PFSK-1 (cell line): ENCODE measurements around the gene TTLL11. TPM values are rescaled to one million over a fixed set of nuclear protein-coding genes. Genes with fewer than 3 reads are reported as not detected.

ENCODE experiments used
- FOXP2 ChIP-seq: optimal IDR thresholded peaks from 2 replicates; pipeline ENCODE3; 2011; ENCODE audit warnings: borderline replicate concordance, control low read depth, inconsistent platforms; ENCODE audit not compliant: insufficient read depth; ENCODE audit errors: extremely low read length, extremely low read depth
- POLR2AphosphoS5 ChIP-seq: IDR thresholded peaks from 2 replicates; pipeline ENCODE4 v1.6.1; 2012; ENCODE audit warnings: low read depth, mild to moderate bottlenecking, control low read depth, low read length, moderate library complexity
- SIN3A ChIP-seq: IDR thresholded peaks from 2 replicates; pipeline ENCODE4 v1.6.1; 2012; ENCODE audit warnings: mild to moderate bottlenecking, low read length, moderate library complexity, borderline replicate concordance; ENCODE audit not compliant: insufficient read depth
- TAF1 ChIP-seq: IDR thresholded peaks from 2 replicates; pipeline ENCODE4 v1.6.1; 2012; ENCODE audit warnings: low read length, control low read depth, borderline replicate concordance; ENCODE audit not compliant: insufficient read depth
- polyA plus RNA-seq: library from polyadenylated mRNA; unstranded; fragments of >200 nt; gene quantifications from one replicate; pipeline ENCODE4 v1.2.1, GENCODE V29; 2012; ENCODE audit warnings: low read depth, missing spikeins; ENCODE audit not compliant: insufficient read length
- TF ChIP-seq, protein P1 (sequence below), 2 experiments: IDR thresholded peaks; 2 replicates each; pipeline versions ENCODE4 v1.6.1 to v1.8.0; 2011 to 2012; ENCODE audit warnings: low read depth in 2 of 2, low read length in 2 of 2, control low read depth in 1 of 2, inconsistent platforms in 1 of 2, mild to moderate bottlenecking in 1 of 2, moderate library complexity in 1 of 2; ENCODE audit not compliant: insufficient read depth in 1 of 2

TTLL11 gene, protein sequence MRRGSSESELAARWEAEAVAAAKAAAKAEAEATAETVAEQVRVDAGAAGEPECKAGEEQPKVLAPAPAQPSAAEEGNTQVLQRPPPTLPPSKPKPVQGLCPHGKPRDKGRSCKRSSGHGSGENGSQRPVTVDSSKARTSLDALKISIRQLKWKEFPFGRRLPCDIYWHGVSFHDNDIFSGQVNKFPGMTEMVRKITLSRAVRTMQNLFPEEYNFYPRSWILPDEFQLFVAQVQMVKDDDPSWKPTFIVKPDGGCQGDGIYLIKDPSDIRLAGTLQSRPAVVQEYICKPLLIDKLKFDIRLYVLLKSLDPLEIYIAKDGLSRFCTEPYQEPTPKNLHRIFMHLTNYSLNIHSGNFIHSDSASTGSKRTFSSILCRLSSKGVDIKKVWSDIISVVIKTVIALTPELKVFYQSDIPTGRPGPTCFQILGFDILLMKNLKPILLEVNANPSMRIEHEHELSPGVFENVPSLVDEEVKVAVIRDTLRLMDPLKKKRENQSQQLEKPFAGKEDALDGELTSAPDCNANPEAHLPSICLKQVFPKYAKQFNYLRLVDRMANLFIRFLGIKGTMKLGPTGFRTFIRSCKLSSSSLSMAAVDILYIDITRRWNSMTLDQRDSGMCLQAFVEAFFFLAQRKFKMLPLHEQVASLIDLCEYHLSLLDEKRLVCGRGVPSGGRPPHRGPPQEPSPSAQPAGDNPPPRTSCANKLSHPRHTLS
- 4.8 TPM for polyA plus RNA-seq

DNA sequence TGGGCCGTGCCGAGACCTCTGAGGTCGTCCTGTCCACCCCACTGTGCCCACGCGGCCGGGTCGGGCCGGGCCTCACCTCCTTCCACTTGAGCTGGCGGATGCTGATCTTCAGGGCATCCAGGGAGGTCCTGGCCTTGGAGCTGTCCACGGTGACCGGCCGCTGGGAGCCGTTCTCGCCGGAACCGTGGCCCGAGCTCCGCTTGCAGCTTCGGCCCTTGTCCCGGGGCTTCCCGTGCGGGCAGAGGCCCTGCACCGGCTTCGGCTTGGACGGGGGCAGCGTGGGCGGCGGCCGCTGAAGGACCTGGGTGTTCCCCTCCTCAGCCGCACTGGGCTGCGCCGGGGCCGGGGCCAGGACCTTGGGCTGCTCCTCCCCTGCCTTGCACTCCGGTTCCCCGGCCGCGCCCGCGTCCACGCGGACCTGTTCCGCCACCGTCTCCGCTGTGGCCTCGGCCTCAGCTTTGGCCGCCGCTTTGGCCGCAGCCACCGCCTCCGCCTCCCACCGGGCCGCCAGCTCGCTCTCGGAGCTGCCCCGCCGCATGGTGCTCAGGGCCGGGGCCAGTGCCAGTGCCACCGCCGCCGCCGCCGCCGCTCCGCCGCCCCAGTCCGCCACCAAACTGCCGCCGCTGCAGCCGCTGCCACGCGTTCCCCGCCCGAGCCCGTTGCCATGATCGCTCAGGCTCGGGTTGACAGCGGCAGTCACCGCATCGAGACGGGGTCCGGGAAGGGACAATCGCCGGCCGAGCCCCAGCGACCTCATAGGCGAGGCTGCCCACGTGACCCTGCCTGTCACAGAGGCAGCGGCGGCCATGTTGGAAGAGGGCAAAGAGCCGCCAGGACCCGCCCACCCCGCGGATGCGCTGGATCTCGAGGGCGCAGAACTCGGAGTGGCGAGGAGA is at the start of gene TTLL11:
TTLL11 (minus strand) TSS at position 698 of the 896 bp plus-strand sequence; CDS start at position 538, 160 bp downstream.
- peak; percentile 98 for TF ChIP-seq FOXP2
- peak; percentile 57; the same call in 1 of the 2 replicates for TF ChIP-seq TAF1
- peak; percentile 86; the same call in 1 of the 2 replicates for TF ChIP-seq SIN3A
- TF ChIP-seq, protein P1, sequence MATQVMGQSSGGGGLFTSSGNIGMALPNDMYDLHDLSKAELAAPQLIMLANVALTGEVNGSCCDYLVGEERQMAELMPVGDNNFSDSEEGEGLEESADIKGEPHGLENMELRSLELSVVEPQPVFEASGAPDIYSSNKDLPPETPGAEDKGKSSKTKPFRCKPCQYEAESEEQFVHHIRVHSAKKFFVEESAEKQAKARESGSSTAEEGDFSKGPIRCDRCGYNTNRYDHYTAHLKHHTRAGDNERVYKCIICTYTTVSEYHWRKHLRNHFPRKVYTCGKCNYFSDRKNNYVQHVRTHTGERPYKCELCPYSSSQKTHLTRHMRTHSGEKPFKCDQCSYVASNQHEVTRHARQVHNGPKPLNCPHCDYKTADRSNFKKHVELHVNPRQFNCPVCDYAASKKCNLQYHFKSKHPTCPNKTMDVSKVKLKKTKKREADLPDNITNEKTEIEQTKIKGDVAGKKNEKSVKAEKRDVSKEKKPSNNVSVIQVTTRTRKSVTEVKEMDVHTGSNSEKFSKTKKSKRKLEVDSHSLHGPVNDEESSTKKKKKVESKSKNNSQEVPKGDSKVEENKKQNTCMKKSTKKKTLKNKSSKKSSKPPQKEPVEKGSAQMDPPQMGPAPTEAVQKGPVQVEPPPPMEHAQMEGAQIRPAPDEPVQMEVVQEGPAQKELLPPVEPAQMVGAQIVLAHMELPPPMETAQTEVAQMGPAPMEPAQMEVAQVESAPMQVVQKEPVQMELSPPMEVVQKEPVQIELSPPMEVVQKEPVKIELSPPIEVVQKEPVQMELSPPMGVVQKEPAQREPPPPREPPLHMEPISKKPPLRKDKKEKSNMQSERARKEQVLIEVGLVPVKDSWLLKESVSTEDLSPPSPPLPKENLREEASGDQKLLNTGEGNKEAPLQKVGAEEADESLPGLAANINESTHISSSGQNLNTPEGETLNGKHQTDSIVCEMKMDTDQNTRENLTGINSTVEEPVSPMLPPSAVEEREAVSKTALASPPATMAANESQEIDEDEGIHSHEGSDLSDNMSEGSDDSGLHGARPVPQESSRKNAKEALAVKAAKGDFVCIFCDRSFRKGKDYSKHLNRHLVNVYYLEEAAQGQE (IDR thresholded peaks at IDR 0.05; ENCODE audit: insufficient read depth in 1 of 2, low read depth in 2 of 2, low read length in 2 of 2) = peak; percentile 87 to 90
- no peak for TF ChIP-seq POLR2AphosphoS5

DNA sequence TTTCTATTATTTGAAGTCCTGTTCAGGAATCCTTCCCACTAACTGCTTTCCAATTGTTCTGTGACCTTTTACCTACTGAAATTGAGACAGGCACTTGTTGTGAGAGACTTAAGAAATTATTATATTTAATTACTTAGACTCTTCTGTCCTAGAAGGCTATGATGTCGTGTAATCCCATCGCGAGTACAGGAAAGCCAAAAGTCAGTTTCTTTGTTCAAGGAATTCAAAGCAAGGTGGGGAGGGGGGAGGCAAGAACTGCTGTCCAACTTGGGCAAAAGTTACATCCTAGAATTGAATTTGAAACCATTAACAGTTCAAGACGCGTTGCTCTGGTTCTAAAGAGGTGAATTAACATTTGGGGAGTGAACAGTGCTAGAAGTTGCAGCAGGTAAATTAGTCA is 48.6 kb upstream of the TTLL11 start:
- TF ChIP-seq FOXP2 (no peak), TAF1 (no peak), SIN3A (no peak), POLR2AphosphoS5 (no peak)
- TF ChIP-seq, protein P1 (IDR thresholded peaks at IDR 0.05; ENCODE audit: insufficient read depth in 1 of 2, low read depth in 2 of 2, low read length in 2 of 2) = no peak

DNA sequence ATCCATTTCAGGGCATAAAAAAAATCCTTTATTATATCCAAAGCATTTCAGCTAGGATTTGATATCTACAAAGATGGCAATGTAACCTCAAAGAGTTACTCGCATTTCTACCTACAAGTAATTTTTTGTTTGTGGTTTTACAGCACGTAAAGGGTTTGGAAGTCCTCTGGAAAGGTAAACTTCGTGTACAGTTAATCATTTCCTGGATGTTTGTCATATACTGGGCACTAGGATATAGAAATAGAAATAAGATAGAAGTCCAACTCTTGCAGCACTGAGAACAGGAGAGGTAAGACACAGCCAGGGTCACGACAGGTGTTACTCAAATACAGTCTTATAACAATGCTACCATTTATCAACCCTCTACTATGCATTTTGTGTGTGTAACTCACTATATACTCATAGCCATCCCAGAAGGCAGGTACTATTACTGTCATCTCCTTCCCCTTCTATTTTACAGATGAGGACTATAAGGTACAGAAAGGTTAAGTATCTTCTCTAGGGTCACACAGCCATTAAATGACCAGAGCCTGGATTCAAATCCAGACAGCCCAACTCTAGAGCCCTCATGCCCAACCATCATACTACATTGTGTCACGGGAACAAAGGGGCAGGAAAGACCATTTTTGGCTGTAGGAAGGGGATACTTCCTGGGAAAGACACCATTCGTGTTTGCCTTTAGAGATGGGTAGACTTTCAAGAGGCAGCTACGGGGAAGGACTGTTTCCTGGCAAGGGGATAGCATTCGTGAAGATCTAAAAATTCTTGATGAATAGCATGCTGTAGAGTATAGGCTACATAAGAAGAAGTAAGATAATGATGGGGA is 47.5 kb upstream of the TTLL11 start:
- no peak for TF ChIP-seq SIN3A
- no peak for TF ChIP-seq POLR2AphosphoS5
- TF ChIP-seq, protein P1 (IDR thresholded peaks at IDR 0.05; ENCODE audit: insufficient read depth in 1 of 2, low read depth in 2 of 2, low read length in 2 of 2) = no peak
- TF ChIP-seq TAF1 = no peak
- no peak for TF ChIP-seq FOXP2

DNA sequence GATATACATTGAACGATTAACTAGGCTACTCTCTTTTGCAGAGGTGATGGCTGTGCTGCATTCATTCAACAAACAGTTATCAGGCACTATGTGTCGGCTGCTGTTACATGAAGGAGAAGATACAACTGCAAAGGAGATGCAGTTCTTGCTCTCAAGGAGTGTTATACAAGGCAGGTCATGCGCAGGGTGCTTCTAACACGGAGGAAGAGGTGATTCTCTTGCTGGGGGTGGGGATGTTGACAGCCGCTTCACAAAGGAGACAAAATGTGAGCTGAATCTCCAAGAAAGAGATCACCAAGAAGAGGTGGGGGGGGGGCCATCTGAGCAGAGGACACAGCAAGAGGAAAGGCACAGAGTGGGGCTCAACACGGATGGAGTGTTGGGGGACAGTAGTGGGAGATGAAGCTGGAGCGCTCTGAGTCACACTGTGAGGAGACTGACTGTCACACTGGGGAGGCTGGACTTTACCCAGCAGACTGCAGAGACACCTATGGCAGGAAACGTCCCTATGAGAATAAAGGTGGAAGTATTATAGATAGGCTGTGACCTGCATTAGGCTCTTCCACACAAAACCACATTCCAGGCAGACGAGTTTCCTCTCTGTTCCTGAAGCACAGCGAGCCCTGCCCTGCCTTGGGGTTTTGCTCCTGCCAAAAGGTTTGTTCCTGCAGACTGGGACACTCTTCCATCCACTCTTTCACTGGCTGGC is 45.6 kb upstream of the TTLL11 start:
- TF ChIP-seq TAF1 = no peak
- TF ChIP-seq FOXP2 = no peak
- TF ChIP-seq SIN3A = no peak
- no peak for TF ChIP-seq POLR2AphosphoS5
- TF ChIP-seq, protein P1 (IDR thresholded peaks at IDR 0.05; ENCODE audit: insufficient read depth in 1 of 2, low read depth in 2 of 2, low read length in 2 of 2) = no peak
